KMS-11 (cell line): ENCODE measurements around the gene CRNN.

Experiments used
- H2AFZ ChIP-seq: fragments of 200-600 bp; sonication (generic); 2 replicates; pipeline ENCODE4 v1.6.1; 2016; ENCODE audit warnings: antibody characterized with exemption, mixed run types, low read depth
- H3K27ac ChIP-seq: fragments of 200-600 bp; sonication (generic); 2 replicates; pipeline ENCODE4 v1.6.1; 2016; ENCODE audit warnings: mild to moderate bottlenecking, mixed run types
- H3K27me3 ChIP-seq: fragments of 200-600 bp; sonication (generic); 2 replicates; pipeline ENCODE4 v1.6.1; 2017; ENCODE audit warnings: mild to moderate bottlenecking, low read depth, mixed run types, moderate library complexity; ENCODE audit not compliant: insufficient read depth
- H3K36me3 ChIP-seq: fragments of 200-600 bp; sonication (generic); 2 replicates; pipeline ENCODE4 v1.6.1; 2017; ENCODE audit warnings: mild to moderate bottlenecking, mixed run types; ENCODE audit not compliant: insufficient read depth
- H3K4me1 ChIP-seq: fragments of 200-600 bp; sonication (generic); 2 replicates; pipeline ENCODE4 v1.6.1; 2016; ENCODE audit warnings: mild to moderate bottlenecking, low read depth, mixed run types; ENCODE audit not compliant: poor library complexity, severe bottlenecking
- H3K4me2 ChIP-seq: fragments of 200-600 bp; sonication (generic); 2 replicates; pipeline ENCODE4 v1.7.0; 2016; ENCODE audit warnings: mild to moderate bottlenecking, mixed run types
- H3K4me3 ChIP-seq: fragments of 200-600 bp; sonication (generic); IDR thresholded peaks from 2 replicates; pipeline ENCODE4 v1.6.1; 2017; ENCODE audit warnings: low read depth, low read length, mixed read lengths; ENCODE audit not compliant: insufficient read depth
- H3K79me2 ChIP-seq: fragments of 200-600 bp; sonication (generic); 2 replicates; pipeline ENCODE4 v1.6.1; 2016; ENCODE audit warnings: low read depth, mixed run types; ENCODE audit not compliant: insufficient read depth
- H3K9ac ChIP-seq: fragments of 200-600 bp; sonication (generic); 2 replicates; pipeline ENCODE4 v1.6.1; 2016; ENCODE audit warnings: mild to moderate bottlenecking, mixed run types
- H4K20me1 ChIP-seq: fragments of 200-600 bp; sonication (generic); 2 replicates; pipeline ENCODE4 v1.6.1; 2016; ENCODE audit warnings: mild to moderate bottlenecking, mixed run types; ENCODE audit not compliant: insufficient read depth
- TF ChIP-seq, protein P1 (sequence below): fragments of 200-600 bp; sonication (generic); conservative IDR thresholded peaks from 2 replicates; pipeline ENCODE4 v1.6.1; 2017; ENCODE audit warnings: low read depth, mild to moderate bottlenecking, antibody characterized with exemption, low read length, moderate library complexity, mixed read lengths

The CRNN gene

GRCh38 chr1:152413909-152414308 is at the start of gene CRNN:
CRNN (minus strand) TSS chr1:152414263; CDS start chr1:152412233, 2,030 bp downstream.
- Histone ChIP-seq H3K9ac (no peak within 1 kb of the TSS), H3K79me2 (no peaks in the 10 kb centered on the region), H3K36me3 (no peaks in the 10 kb centered on the region), H3K4me2 (no peak within 1 kb of the TSS), H2AFZ (no peak within 1 kb of the TSS), H3K27ac (no peak within 1 kb of the TSS), H3K4me1 (no peaks in the 10 kb centered on the region), H3K4me3 (peak within 1 kb of the TSS; percentile 10), H4K20me1 (no peaks in the 10 kb centered on the region), H3K27me3 (no peaks in the 10 kb centered on the region)
- TF ChIP-seq, protein P1, sequence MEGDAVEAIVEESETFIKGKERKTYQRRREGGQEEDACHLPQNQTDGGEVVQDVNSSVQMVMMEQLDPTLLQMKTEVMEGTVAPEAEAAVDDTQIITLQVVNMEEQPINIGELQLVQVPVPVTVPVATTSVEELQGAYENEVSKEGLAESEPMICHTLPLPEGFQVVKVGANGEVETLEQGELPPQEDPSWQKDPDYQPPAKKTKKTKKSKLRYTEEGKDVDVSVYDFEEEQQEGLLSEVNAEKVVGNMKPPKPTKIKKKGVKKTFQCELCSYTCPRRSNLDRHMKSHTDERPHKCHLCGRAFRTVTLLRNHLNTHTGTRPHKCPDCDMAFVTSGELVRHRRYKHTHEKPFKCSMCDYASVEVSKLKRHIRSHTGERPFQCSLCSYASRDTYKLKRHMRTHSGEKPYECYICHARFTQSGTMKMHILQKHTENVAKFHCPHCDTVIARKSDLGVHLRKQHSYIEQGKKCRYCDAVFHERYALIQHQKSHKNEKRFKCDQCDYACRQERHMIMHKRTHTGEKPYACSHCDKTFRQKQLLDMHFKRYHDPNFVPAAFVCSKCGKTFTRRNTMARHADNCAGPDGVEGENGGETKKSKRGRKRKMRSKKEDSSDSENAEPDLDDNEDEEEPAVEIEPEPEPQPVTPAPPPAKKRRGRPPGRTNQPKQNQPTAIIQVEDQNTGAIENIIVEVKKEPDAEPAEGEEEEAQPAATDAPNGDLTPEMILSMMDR = no peak

- Histone ChIP-seq H3K79me2 (no peaks in the 10 kb centered on the region), H3K4me2 (no peak overlapping the region), H3K27me3 (no peaks in the 10 kb centered on the region), H4K20me1 (no peaks in the 10 kb centered on the region), H3K4me1 (peaks cover 44% of the 10 kb centered on the region), H3K36me3 (no peaks in the 10 kb centered on the region; the same call in 1 of the 2 replicates), H3K27ac (no peak overlapping the region), H2AFZ (no peak overlapping the region), H3K4me3 (no peak overlapping the region), H3K9ac (no peak overlapping the region)
- TF ChIP-seq, protein P1 = no peak
Measured at GRCh38 chr1:152462636-152463035, 48.6 kb upstream of the CRNN start.

GRCh38 chr1:152461544-152461943 is 47.5 kb upstream of the CRNN start:
- Histone ChIP-seq H3K27me3 (no peaks in the 10 kb centered on the region), H3K27ac (no peak overlapping the region), H3K36me3 (no peaks in the 10 kb centered on the region; the same call in 1 of the 2 replicates), H3K4me2 (peak overlapping the region; percentile 98), H3K4me3 (no peak overlapping the region), H2AFZ (peak overlapping the region; percentile 52), H3K9ac (no peak overlapping the region), H3K4me1 (peaks cover 47% of the 10 kb centered on the region), H3K79me2 (no peaks in the 10 kb centered on the region), H4K20me1 (no peaks in the 10 kb centered on the region)
- TF ChIP-seq, protein P1 = peak; percentile 98

DNA sequence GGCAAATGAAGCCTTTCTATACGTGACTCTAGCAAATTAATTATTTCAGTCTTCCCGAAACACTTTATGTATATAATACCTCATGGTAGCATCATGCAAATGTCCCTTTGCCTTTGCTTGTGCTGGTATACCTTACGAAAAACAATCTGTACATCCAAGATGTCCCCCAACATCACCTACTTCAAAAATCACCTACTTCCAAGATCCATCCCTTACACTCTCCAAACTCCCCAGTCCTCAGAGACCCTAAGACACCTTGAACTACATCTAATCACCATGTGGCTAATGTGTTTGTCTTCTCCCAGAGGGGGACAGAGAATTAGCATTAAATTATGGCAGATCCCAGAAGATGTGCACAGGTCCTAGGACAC is 46.5 kb upstream of the CRNN start:
- Histone ChIP-seq H3K36me3 (no peaks in the 10 kb centered on the region; the same call in 1 of the 2 replicates), H3K27me3 (no peaks in the 10 kb centered on the region), H3K79me2 (no peaks in the 10 kb centered on the region), H2AFZ (peak overlapping the region; percentile 75), H3K27ac (peak overlapping the region; percentile 2; the same call in 1 of the 2 replicates), H3K9ac (no peak overlapping the region), H3K4me2 (peak overlapping the region; percentile 98), H4K20me1 (no peaks in the 10 kb centered on the region), H3K4me3 (peak overlapping the region; percentile 93), H3K4me1 (peaks cover 47% of the 10 kb centered on the region)
- TF ChIP-seq, protein P1 = peak; percentile 89
